SKM-1 treated with dmso at 0.1 percent for 144 hours (cell line): ENCODE results near the gene LNX2.

Experiments
- DNase-seq: peaks from one replicate; lab custom pipeline; 2025; ENCODE audit not compliant: unreplicated experiment; lab: John Stamatoyannopoulos, UW

The LNX2 gene

GRCh38 chr13:27569405-27569804 is 50.9 kb downstream of the LNX2 start:
- no peak for DNase-seq

DNA sequence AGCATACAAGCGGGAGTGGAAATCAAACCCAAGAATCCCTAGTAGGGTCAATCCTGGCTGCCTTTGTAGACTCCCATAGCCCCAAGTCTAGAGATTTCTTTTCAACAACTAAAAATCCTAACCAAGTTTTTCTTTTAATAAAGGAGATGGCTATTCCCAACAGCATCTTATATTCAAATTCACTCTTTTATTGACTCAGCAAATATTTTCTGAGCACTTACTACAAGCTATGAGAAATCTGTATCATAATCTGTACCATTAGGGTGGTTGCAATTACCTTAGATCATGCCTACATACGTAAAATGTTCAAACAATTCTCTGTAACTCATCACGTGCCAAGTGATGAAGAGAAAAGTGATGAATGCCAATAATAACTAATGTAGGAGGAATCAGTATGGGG is 54.5 kb downstream of the LNX2 start:
- DNase-seq = no peak

GRCh38 chr13:27562457-27562856 is 57.9 kb downstream of the LNX2 start:
- DNase-seq = no peak

- DNase-seq = no peak
Observed at GRCh38 chr13:27559719-27560118, 60.6 kb downstream of the LNX2 start.

DNA sequence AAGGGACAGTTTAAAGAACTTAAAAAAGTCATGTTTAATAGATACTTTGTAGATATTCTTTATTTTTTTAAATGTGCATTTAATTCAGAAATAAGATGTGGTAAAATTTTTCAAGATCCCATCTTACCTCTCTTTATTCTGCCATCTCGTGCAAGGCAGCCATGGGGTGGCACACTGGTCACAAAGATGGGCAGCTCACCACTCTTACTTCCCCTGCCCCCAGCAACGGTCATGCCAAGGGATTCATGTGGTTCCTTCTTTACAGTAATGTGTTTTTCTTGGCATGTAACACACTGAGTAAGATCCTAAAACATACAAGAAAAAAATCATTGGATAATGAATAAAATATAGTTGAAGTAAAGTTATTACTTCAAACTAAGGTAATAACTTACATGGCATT is 64.2 kb downstream of the LNX2 start:
- no peak for DNase-seq

- no peak for DNase-seq
Observed at GRCh38 chr13:27551562-27551961, 68.8 kb downstream of the LNX2 start.

- DNase-seq = no peak
Observed at GRCh38 chr13:27549406-27549981, 70.8 kb downstream of the LNX2 start.

DNA sequence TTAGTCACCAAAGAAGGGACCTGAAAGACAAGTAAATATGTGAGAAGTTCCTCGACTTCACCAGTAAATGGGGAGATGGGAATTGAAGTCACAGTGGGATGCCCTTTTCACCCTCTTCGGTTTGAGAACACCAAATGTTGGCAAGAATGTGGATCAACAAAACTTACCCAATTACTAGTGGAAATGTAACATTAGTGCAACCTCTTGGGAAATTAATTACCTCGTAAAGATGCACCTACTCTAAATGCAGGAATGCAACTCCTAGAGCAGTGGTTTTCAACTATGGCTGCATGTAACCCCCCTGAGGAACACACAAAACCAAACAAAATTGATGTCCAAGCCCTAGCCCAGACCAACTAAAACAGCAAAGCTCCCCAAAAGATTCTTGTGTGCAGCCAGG is 78.1 kb downstream of the LNX2 start:
- no peak for DNase-seq

GRCh38 chr13:27541386-27541785 is 78.9 kb downstream of the LNX2 start:
- no peak for DNase-seq

DNA sequence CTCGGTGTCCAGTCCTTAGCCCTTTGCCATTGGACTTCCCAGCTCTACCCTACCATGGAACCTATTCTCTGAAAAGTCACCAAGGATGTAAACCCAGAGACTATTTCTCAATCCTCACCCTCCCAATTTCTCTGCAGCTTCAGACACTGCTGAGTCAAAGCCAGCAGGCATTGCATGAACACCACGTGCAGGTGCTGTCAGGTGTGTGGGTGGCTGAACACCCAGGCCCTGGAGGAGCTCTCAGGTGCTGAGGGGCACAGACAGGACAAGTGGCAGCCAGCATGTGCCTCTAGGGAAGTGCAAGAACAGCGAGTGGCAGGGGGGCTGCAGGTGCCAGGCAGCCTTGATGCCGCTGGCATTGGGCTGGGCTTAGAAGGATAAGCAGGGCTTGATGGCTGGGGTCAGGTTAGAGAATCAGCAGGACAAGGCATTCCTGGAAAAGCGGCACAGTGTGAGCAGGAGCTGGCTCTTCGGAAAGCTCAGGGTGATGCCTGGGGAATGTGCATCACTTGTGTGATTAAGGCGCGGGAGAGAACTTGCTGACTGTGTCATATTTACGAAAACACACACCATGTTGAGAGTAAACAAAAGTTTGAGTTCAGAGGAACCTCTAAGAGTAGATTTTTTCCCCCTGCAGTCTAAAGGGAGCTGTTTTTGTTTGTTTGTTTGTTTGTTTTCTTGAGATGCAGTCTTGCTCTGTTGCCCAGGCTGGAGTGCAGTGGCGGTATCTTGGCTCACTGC is 83.8 kb downstream of the LNX2 start:
- DNase-seq = no peak

DNA sequence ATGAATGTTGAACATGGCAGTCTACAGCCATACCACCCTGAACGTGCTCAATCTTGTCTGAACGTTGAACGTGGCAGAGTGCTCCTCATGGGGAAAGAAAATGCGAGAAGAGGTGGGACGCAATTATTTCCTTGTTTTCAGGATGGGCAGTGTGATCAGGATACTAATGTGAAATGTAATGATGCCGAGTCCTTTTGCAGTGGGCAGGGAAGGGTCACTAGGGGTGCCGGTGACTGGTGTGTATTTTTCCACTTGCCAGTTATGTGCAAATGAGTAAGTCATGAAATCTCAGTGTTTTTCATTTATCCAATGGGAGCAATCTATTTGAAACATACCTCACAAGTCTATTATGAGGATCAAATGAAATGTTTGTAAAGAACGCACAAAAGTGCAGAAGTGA is 84.8 kb downstream of the LNX2 start:
- no peak for DNase-seq

GRCh38 chr13:27534981-27535380 is 85.3 kb downstream of the LNX2 start:
- no peak for DNase-seq

DNA sequence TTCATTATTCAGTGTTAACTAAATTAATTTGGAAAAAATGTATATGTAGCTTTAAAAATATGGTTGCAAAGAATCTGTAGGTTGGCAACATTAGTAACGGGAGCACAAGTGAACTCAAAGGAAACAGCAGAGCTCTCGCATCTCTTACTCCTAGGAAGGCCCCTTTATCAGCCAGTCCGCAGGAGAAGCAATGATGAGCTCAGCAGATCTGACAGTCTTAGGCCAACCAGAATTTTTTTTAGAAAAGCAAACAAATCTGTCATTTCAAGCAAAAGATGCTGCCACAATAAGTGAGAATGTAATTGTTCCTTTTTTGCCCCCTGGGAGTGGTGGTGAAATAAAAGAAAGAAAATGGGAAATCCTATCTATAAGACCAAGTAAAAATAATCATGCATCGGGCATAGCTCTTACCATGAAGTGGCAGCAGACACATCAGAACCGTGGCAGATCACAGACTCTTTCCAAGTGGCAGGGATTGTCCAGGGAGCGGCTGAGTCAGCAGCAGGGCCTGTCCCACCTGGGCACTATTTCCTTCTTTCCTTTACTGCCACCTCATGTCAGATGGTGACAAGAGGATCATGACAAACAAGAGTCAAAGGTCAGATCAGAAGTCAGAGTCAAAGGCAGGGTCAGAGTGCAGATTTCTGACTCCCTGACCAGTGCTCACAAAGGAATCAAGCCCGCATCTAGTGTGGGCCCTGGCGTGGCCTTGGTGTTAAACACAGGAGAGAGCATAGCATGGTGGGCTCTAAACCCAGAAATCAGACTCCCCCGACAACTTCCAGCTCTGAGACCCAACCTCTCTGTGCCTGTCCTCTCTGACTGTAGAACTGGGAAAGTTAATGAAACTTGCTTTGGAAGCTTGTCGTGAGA is 86.0 kb downstream of the LNX2 start:
- no peak for DNase-seq

GRCh38 chr13:27533155-27533643 is 87.1 kb downstream of the LNX2 start:
- DNase-seq = peak; percentile 25

DNA sequence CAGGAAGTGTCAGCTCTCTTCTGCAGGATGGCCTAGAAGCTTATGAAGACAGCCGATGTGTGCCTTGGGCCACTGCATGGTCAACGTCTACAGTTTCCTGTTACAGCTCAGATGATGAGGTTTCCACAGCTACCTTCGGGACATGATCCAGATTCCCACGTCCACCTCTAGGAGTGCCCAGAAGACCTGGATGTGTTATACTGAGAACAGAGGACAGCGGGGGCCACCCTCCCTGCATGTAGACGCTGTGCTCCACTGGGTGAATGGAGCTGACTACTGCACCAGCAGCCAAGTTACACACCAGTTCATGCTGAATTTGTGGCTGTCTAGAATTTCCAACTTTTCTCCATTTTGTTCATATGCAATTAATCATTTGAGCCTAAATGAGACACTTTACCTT is 91.4 kb downstream of the LNX2 start:
- no peak for DNase-seq

DNA sequence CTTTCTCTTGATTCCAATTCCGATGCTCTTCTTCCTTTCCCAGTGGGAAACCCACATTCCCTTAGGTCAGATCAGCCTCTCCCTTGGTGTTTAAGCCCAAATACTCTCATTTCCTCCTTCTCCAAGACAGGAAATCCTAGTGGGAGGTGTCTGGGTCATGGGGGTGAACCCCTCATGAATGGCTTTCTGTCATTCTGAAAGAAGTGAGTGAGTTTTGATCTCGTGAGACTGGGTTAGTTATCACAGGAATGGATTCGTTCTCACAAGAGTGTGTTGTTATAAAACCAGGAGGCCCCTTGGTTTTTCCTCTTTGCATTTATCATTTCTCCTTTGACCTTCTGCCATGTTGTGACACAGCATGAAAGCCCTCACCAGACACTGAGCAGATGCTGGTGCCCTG is 93.8 kb downstream of the LNX2 start:
- DNase-seq = no peak

DNA sequence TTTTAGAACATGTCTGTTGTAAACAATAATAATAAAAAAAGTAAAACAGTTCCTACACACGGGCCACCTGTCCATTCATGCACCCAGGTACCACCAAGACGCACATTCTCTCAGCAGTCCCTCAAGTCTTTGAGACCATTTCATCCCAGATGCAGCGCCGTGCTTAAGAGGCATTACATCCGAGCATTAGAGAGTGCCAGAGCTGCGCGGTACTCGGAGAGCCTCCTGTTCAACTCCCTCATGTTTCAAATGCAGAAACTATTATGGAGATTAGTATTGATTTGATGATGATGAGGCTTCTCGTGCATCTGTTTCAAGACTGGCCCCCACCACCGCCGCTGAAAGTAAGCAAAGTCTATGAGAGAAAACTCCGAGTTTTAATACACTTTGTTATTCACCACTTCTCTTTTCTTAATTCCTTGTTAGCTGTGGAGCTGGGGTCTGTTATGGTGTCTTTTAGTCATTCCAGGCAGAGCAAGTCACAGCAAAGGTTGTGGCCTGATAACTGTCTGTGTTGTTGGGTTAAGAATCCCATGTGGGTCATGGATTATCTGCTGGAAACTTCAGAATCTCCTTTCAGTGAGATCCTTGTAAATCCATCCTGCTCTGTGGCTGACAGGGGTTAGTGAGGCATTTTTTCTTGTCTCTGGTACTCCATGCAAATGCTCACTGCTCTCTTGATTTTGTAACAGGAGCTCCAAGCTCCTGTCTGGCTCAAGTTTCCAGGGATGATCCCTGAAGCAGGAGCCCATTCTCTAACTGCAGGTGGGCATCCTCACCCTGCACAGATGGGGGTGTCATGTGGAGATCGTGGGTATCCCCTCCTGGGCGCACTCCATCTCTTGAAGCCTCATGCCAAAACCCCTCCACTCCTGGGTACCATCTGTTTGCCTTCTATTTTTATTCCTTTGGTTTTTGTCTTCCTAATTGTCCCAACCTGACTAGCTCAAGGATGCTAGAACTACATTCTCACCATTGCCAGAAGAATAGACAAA is 95.1 kb downstream of the LNX2 start:
- DNase-seq = no peak

DNA sequence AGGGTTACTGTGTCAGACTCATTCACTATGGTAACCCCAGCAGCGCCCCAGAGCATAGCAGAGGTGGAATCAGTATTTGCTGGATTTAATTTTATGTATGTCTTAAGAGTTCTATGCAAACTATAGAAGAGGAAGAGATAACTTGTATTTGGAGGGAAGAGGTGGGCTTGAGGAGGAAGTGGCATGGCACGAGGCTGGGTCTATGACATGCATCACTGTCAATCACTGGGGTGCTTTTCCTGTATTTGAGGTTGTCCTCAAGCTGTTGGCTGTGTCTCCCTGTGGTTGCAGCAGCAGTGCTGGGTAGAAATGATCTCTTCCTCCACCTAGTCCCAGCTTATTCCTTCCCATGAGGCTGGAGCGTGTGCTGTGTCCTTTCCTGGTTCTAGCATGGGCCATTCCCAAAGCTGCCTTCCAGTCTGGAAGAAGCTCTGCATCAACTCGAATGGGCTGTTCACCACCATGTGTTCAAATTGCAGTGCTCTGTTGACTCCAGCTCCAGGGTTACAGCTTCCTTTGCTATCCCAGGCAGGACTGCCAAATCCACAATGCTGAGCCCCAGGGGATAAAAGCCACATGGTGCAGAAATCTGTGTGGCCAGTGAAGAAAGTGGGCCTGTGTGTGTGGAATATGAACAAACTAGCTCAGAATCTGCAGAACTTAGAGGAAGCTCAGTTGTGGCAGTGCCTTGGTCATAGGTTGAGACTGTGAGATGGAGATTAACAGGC is 96.8 kb downstream of the LNX2 start:
- no peak for DNase-seq

GRCh38 chr13:27522847-27523246 is 97.5 kb downstream of the LNX2 start:
- peak; percentile 59 for DNase-seq

GRCh38 chr13:27516103-27516502 is 104.2 kb downstream of the LNX2 start:
- DNase-seq = no peak
